ENCODE measurements around the gene EFNB2.

The EFNB2 gene

GRCh38 chr13:106523576-106523975, 11.9 kb downstream of the EFNB2 start:
- no peak for DNase-seq

GRCh38 chr13:106522898-106523525, 12.4 kb downstream of the EFNB2 start:
- no peak for DNase-seq

GRCh38 chr13:106522112-106522705, 13.3 kb downstream of the EFNB2 start:
- DNase-seq = no peak

GRCh38 chr13:106521095-106521799, 14.2 kb downstream of the EFNB2 start:
- DNase-seq = no peak

GRCh38 chr13:106520251-106521054, 15.0 kb downstream of the EFNB2 start:
- no peak for DNase-seq

GRCh38 chr13:106518512-106518911, 16.9 kb downstream of the EFNB2 start:
- DNase-seq = no peak

GRCh38 chr13:106517109-106517847, 18.2 kb downstream of the EFNB2 start:
- DNase-seq = no peak

- no peak for DNase-seq
Observed at GRCh38 chr13:106515635-106516254, 19.7 kb downstream of the EFNB2 start.

- no peak for DNase-seq
Observed at GRCh38 chr13:106514928-106515634, 20.4 kb downstream of the EFNB2 start.

GRCh38 chr13:106513025-106513983, 22.2 kb downstream of the EFNB2 start:
- DNase-seq = no peak

GRCh38 chr13:106507560-106508274, 27.7 kb downstream of the EFNB2 start:
- DNase-seq = no peak

GRCh38 chr13:106506286-106506685, 29.2 kb downstream of the EFNB2 start:
- DNase-seq = no peak

- DNase-seq = no peak
Observed at GRCh38 chr13:106505732-106506131, 29.7 kb downstream of the EFNB2 start.

GRCh38 chr13:106505295-106505694, 30.2 kb downstream of the EFNB2 start:
- DNase-seq = no peak

GRCh38 chr13:106503730-106504453, 31.6 kb downstream of the EFNB2 start:
- no peak for DNase-seq

- no peak for DNase-seq
Observed at GRCh38 chr13:106503272-106503671, 32.2 kb downstream of the EFNB2 start.

GRCh38 chr13:106500445-106500844, 35.0 kb downstream of the EFNB2 start:
- no peak for DNase-seq

GRCh38 chr13:106499896-106500295, 35.6 kb downstream of the EFNB2 start:
- DNase-seq = no peak

- no peak for DNase-seq
Observed at GRCh38 chr13:106499113-106499512, 36.3 kb downstream of the EFNB2 start.
